ENCODE results near the gene FBN2.

The FBN2 gene

DNA sequence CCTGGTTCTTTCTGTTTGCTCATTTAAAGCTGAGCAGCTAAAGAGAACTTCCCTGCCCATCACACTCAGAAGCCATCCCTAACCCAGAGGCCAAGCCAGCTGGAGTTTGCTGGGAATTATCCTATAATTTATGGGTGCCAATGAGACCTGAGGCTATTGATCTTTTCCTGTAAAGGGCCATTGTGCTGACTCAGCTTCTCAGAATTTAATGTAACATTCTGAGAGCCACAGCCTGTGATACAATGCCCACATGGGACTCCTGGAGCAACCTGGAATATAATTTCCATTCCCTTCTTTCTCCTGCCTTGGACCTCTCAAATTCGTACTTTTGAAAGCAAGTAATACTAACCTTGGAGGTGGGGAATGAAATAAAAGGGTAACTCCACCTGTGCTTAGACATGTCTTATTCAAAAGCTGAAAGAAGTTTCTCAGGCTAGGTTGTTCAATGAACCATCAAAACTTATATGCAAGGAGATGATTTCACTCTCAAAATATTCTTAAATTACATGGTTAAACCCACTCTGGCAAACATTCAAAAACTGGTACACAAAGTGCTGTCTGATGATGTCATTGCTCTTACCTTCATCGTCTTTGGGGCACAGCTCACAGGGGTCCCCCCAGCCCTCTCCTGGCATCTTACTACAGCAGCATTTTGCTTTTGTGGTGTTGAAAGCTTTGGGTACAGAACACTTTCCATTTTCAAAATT, 247.7 kb downstream of the FBN2 start:
- peak; percentile 42 for DNase-seq

DNA sequence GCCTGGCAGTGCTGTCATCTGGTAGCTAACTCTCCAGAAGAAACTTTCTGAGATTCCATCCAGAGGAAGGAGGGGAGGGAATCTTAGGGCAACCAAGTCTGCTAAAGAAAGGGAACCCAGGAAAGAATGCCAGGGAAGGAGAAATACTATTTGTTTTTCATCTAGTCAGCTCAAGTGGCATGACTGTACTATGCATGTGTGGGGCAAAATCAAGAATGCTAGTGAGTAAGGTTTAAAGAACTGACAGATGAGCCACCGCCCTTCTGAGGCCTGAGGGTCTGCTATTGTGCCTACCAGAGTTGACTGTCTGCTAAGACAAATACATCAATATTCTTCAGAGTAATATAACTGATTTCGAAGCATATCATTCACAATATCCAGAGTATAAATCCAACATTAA, 250.3 kb downstream of the FBN2 start:
- DNase-seq: no peak

- DNase-seq: no peak
Observed at GRCh38 chr5:128284236-128284635, 253.8 kb downstream of the FBN2 start.

DNA sequence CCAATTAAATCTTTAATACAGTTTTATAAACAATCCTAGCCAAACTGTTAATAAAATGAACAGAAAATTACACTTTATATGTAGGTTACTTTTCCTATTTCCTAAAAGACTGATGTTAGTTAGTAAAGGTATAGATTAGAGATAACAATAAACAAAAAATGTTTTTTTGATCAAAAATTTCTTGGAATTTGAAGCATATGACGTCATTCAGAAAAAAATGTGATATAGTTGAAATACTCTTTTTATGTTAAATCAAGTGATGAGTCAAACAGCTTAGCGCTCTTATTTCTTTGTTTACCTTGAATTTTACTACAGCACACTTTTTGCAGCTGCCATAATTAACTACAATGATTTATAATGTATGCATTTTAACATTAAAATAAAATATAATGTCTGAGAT, 258.7 kb downstream of the FBN2 start:
- no peak for DNase-seq

DNA sequence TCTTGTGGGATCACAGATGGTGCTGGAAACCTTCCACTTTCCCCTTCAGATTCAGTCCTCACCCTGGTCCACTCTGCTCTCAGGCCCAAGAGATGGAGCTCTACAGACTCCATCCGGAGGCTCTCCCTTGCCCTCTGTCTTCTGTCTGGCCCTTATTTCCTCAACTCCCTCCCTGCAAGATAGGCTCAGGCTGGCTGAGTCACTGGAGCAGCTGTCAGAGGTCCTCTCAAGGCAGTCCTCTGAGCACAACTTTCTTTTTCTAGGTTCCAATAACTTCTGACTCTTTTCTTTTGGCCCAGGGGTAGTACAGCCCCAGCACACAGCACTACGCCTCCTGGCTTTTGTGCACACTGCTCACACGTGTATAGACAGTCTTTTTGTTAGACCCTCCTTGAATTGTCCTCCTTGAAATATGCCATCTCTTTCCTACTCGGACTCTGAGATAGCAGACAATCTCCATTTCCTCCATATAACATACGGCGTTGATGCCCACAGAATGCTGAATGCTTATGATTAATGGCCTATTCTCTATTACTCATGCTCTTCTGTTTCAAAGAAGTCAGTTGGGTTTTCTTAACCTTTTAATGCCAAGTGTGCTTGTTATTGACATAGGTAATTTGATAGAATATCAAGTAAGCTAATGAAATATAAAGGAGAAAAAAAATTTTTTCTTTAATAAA, 261.4 kb downstream of the FBN2 start:
- DNase-seq: no peak

DNA sequence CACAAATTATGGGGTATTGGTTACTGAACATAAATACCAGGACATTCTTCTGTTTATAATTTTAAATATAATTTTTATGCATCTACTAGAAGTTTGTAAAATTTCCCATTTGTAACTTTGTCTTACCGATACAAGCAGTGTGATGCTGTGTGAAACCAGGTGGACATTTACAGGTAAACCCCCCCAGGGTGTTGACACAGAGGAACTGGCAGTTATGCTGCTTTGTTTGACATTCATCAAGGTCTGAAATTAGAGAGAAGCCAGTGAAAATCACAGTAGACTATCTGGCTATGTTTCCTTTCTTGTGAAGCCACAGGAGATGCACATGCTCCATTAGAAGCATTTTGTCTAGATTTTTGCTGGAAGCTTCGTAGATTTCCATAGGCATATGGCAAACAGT, 263.6 kb downstream of the FBN2 start:
- DNase-seq: no peak

DNA sequence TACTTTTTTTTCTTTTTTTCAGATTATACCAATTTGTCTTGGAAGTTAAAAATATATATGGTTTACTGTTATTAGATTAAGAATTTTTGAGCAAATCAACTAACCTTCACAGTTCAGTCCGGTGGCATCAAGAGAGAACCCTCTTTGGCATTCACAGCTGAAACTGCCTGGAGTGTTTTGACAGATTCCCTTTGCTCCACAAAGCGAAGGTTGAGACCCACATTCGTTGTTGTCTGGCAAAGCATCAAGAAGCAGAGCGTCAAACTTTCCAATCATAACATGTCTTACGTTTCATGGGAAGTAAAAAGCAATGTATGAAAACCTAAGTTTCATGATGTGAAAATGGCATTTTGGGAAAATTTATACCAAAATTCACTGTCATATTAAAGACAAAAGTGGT, 264.3 kb downstream of the FBN2 start:
- no peak for DNase-seq

DNA sequence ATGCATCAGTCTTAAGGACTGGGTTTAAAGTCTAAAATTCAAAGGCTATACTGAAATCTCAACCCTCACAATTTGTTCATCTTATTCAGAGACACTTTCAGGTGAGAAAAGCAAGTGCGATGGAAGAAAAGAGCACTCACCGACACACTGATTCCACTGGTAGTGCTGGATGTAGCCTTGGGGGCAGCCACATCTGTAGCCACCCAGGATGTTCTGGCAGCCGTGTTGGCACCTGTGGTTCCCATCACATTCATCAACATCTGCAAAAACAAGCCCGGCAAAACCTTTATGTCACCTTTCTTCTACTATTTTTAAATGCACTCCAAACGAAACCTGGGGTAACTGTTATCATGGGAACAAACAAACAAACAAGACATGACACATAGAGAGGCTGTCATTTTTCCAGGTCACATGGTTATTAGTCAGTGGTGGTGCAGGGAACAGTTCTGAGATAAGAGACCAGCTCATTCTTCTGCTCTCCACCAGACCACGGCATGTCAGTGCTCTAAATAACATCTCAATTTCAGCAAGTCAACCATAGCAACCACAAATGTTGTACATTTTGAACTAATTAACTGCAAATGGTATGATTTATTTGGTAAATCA, 266.1 kb downstream of the FBN2 start:
- DNase-seq: peak; percentile 37

DNA sequence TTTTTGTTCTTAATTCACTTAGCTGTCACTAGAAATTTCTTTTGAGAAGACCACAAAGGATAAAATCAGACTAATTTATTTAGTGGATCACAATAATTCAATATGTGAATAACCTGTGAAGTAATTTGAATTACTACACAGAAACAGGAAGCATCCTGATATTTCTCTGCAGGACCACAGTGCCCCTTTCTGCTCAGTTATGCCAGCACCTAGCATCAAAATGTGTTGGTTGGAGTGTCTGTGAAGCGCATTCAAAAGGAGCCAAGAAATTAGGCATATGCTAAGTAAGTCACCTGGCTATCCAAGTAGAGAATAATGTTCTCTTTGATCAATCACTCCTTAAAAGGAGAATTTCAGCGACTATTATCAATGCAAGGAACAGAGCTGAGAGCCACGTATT, 267.0 kb downstream of the FBN2 start:
- no peak for DNase-seq

- DNase-seq: no peak
Observed at GRCh38 chr5:128264564-128265360, 273.3 kb downstream of the FBN2 start.

- no peak for DNase-seq
Observed at GRCh38 chr5:128263357-128263756, 274.7 kb downstream of the FBN2 start.

- no peak for DNase-seq
Observed at GRCh38 chr5:128262911-128263310, 275.1 kb downstream of the FBN2 start.

- peak; percentile 27 for DNase-seq
Observed at GRCh38 chr5:128259607-128260021, 278.4 kb downstream of the FBN2 start.

- no peak for DNase-seq
Observed at GRCh38 chr5:128258372-128258771, 279.7 kb downstream of the FBN2 start.

GRCh38 chr5:128257076-128257475, 281.0 kb downstream of the FBN2 start:
- no peak for DNase-seq

DNA sequence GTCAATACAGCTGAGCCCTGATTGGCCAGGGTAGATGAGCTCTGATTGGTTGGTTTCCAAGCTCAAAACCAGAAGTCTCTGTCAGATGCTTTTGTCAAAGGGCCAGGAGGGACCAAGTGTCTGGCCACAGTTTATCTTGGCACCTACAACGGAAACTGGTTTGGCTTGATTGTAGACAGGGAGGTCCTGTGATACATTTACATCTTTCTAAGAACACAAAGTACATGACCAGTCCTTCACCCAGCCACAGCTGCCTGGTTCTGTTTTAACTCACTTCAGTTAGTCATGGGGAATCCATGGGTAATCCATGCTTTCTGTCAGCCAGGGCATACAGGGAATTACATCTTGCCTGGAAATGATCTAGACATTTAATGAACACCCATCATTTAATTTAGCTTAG, 283.3 kb downstream of the FBN2 start:
- no peak for DNase-seq

DNA sequence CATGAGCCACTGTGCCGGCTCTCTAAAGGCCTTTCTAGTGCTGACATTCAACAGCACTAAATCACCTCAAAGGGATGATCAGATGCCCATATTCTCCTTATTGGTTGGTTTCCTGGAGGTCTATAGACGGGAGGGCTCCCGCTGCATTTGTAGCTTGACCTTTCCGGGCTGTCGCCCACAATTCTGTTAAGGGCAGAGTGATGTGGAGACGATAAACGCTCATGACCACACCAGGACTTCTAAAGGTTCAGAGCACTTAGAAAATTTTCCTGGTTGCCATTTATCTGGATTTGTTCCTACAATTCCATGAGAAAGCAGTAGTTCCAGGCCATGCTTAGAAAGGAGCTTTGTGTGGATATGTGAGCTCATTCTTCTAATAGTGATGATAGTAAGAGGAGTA, 284.2 kb downstream of the FBN2 start:
- DNase-seq: no peak

DNA sequence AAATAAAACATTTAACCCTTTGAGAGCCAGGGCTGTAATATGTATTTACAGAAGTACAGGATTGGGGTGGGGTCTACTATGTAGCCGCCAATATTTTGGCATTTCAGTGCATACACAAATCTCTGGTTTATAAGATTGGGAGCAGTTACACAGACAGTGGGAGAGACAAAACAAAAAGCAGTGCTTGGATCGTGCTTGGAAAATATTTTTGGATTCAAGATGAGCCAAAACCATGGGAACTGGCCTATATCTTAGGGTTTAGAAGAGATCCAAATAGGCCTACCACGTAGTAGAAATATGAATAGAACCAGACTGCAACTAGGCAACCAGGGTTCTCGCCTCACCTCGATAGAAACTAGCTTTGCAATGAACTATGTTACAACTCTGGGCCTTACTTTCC, 284.9 kb downstream of the FBN2 start:
- DNase-seq: no peak

- peak; percentile 52 for DNase-seq
Observed at GRCh38 chr5:128252756-128253155, 285.3 kb downstream of the FBN2 start.

- no peak for DNase-seq
Observed at GRCh38 chr5:128252196-128252595, 285.8 kb downstream of the FBN2 start.

- no peak for DNase-seq
Observed at GRCh38 chr5:128245974-128246373, 292.1 kb downstream of the FBN2 start.

GRCh38 chr5:128243958-128244582, 294.0 kb downstream of the FBN2 start:
- DNase-seq: no peak

All from fibroblast of upper back skin (primary cell).